ENCODE data around the gene SHBG. TPM values are rescaled to one million over a fixed set of nuclear protein-coding genes. Genes with fewer than 3 reads are reported as not detected.
A peak's percentile ranks its signal among the peaks of the same experiment; 100 is the strongest.

Gene SHBG, protein sequence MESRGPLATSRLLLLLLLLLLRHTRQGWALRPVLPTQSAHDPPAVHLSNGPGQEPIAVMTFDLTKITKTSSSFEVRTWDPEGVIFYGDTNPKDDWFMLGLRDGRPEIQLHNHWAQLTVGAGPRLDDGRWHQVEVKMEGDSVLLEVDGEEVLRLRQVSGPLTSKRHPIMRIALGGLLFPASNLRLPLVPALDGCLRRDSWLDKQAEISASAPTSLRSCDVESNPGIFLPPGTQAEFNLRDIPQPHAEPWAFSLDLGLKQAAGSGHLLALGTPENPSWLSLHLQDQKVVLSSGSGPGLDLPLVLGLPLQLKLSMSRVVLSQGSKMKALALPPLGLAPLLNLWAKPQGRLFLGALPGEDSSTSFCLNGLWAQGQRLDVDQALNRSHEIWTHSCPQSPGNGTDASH
- 0.25 and 0.36 TPM in 2 replicates for total RNA-seq (ENCODE audit: low replicate concordance)

- TF ChIP-seq, protein P1, sequence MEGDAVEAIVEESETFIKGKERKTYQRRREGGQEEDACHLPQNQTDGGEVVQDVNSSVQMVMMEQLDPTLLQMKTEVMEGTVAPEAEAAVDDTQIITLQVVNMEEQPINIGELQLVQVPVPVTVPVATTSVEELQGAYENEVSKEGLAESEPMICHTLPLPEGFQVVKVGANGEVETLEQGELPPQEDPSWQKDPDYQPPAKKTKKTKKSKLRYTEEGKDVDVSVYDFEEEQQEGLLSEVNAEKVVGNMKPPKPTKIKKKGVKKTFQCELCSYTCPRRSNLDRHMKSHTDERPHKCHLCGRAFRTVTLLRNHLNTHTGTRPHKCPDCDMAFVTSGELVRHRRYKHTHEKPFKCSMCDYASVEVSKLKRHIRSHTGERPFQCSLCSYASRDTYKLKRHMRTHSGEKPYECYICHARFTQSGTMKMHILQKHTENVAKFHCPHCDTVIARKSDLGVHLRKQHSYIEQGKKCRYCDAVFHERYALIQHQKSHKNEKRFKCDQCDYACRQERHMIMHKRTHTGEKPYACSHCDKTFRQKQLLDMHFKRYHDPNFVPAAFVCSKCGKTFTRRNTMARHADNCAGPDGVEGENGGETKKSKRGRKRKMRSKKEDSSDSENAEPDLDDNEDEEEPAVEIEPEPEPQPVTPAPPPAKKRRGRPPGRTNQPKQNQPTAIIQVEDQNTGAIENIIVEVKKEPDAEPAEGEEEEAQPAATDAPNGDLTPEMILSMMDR (IDR thresholded peaks at IDR 0.05; ENCODE audit: insufficient read depth, low read length) = no peak
- no peak for DNase-seq (ENCODE audit: low read depth)
- no peak within 1 kb of the TSS for H3K4me3 ChIP-seq (ENCODE audit: low read depth, low read length)
Observed at GRCh38 chr17:7629939-7630571, at the start of gene SHBG. TSS of gene SHBG (plus strand) at chr17:7630135. CDS start at chr17:7630173, 38 bp downstream.

DNA sequence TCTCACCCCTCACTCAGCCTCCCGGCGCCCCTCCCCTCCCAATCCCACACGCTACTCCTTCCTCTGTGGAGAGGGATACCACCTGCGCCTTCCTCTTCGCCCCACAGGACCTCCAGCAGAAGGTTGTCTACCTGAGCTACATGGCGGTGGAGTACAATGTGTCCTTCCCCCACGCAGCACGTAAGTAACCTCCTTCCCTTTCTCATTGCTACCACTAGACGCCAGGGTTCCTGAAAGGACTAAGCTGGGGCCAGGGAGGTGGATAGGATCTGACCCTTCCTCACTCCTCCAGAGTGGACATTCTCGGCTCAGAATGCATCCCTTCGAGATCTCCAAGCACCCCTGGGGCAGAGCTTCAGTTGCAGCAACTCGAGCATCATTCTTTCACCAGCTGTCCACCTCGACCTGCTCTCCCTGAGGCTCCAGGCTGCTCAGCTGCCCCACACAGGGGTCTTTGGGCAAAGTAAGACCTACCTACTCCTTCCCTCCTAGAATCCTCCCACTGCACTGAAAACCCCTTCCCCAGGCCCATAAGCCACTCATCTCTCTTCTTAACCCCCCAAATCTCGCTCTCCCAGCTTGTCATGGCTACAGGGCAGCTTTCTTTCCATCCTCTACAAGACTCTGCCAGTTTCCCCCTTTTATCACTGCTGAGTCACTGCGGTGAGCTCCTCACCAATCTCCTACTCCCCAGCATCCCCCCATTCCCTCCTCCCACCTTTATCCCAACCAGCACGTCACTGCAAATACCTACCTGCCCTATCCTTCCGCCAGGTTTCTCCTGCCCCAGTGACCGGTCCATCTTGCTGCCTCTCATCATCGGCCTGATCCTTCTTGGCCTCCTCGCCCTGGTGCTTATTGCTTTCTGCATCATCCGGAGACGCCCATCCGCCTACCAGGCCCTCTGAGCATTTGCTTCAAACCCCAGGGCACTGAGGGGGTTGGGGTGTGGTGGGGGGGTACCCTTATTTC, 49.0 kb upstream of the SHBG start:
- TF ChIP-seq, protein P1 (IDR thresholded peaks at IDR 0.05; ENCODE audit: insufficient read depth, low read length) = no peak
- no peak overlapping the region for H3K4me3 ChIP-seq (ENCODE audit: low read depth, low read length)
- DNase-seq (ENCODE audit: low read depth) = no peak

DNA sequence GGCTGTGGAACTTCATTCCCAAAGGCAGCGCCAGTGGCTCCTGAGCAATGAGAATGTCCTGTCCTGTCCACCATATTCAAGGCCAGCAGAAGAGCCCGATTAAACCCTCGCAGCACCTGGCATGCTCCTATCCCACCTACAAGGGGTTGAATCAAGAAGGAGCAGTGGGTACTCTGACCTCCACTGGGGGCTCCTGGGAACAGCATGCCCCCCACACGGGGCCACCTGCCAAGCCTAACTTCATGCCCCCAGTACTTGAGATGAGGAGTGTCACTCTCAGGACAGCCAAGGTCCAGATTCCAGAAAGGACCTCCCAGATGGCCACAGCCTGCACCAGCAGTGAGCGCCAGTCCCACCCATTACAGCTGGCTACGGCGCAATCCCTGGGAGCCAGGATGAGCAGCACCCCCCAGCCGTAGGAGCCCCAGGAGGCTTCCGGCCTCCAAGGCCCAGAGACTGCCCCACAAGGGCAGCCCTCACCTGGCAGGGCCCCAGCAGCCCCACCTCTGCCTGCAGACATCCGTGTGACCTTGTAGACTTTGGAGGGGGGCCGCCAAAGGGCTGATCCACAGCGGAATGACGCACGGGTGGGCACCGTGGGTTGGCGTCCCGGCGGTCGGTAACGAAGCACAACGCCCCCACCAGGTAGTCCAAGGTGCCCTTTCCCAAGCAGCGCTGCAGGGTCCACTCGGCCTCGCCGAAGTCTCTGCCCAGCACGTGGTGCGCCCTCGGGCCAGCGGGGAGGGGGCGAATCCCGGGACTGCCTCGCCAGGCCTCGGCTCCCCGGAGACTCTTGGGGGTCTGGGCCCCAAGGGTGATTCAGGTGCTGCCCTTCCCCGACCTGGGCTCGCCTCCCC, 47.3 kb upstream of the SHBG start:
- H3K4me3 ChIP-seq (ENCODE audit: low read depth, low read length) = peak overlapping the region; percentile 93
- DNase-seq (ENCODE audit: low read depth) = no peak
- TF ChIP-seq, protein P1 (IDR thresholded peaks at IDR 0.05; ENCODE audit: insufficient read depth, low read length) = no peak

- TF ChIP-seq, protein P1 (IDR thresholded peaks at IDR 0.05; ENCODE audit: insufficient read depth, low read length) = no peak
- DNase-seq (ENCODE audit: low read depth) = peak; percentile 98
- peak within 1 kb of the TSS; percentile 93 for H3K4me3 ChIP-seq (ENCODE audit: low read depth, low read length)
Observed at GRCh38 chr17:7583253-7584109, 46.5 kb upstream of the SHBG start, which contains the start of gene MPDU1. TSS of gene MPDU1 (plus strand) at chr17:7583852. CDS start at chr17:7583863, 11 bp downstream.

DNA sequence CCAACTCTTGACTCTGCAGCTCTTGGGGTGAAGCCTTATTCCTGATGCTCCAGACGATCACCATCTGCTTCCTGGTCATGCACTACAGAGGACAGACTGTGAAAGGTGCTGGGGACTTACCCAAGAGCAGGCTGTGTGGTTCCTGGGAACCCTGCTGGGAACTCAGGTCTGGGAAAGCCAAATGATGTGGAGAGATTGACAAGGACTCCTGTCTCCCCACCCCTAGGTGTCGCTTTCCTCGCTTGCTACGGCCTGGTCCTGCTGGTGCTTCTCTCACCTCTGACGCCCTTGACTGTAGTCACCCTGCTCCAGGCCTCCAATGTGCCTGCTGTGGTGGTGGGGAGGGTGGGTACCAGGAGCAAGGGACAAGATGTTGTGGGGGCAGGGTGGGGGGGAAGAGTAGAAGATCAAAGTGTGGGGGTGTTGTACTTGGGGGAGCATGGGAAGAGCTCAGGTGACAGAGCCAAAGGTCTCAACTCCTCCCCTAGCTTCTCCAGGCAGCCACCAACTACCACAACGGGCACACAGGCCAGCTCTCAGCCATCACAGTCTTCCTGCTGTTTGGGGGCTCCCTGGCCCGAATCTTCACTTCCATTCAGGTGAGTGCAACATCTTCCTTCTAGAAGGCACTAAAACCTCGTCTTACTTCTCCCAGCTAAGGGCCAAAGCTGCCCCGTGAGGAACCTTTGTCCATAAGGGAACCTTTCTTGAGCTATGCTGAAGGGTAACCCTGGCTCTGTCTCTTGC, 43.1 kb upstream of the SHBG start:
- TF ChIP-seq, protein P1 (IDR thresholded peaks at IDR 0.05; ENCODE audit: insufficient read depth, low read length) = peak; percentile 21
- no peak for DNase-seq (ENCODE audit: low read depth)
- no peak overlapping the region for H3K4me3 ChIP-seq (ENCODE audit: low read depth, low read length)
